ENCODE data around the gene IQUB. TPM values are rescaled to one million over a fixed set of nuclear protein-coding genes. Genes with fewer than 3 reads are reported as not detected.
A peak's percentile ranks its signal among the peaks of the same experiment; 100 is the strongest.

IQUB gene
- total RNA-seq, 6 experiments from 2014 or later = 0.05 to 0.19 (median 0.12) TPM; not detected in 3

GRCh38 chr7:123538897-123539296, 4.5 kb upstream of the IQUB start:
- H3K27me3 Mint-ChIP-seq (ENCODE audit: insufficient read depth) = no peaks in the 10 kb centered on the region
- peak overlapping the region; percentile 70 for H3K27ac Mint-ChIP-seq
- no peak overlapping the region for H3K4me3 Mint-ChIP-seq
- peaks cover 6% of the 10 kb centered on the region; the same call in 1 of the 2 replicates for H3K36me3 Mint-ChIP-seq (ENCODE audit: low read depth)
- TF ChIP-seq CTCF (IDR thresholded peaks at IDR 0.05) = no peak
- H3K4me1 Mint-ChIP-seq (ENCODE audit: low read depth) = peaks cover 36% of the 10 kb centered on the region
- no peaks in the 10 kb centered on the region for H3K9me3 Mint-ChIP-seq
- no peak for DNase-seq

GRCh38 chr7:123538189-123538714, 3.9 kb upstream of the IQUB start:
- no peak for TF ChIP-seq CTCF (IDR thresholded peaks at IDR 0.05)
- no peaks in the 10 kb centered on the region for H3K9me3 Mint-ChIP-seq
- H3K36me3 Mint-ChIP-seq (ENCODE audit: low read depth) = peaks cover 6% of the 10 kb centered on the region; the same call in 1 of the 2 replicates
- H3K27ac Mint-ChIP-seq = peak overlapping the region; percentile 70
- peak overlapping the region; percentile 48 for H3K4me3 Mint-ChIP-seq
- peaks cover 3% of the 10 kb centered on the region for H3K27me3 Mint-ChIP-seq (ENCODE audit: insufficient read depth)
- peaks cover 41% of the 10 kb centered on the region for H3K4me1 Mint-ChIP-seq (ENCODE audit: low read depth)
- DNase-seq = peak; percentile 82

GRCh38 chr7:123537026-123537642, 2.7 kb upstream of the IQUB start:
- H3K27me3 Mint-ChIP-seq (ENCODE audit: insufficient read depth) = peaks cover 10% of the 10 kb centered on the region
- TF ChIP-seq CTCF (IDR thresholded peaks at IDR 0.05) = peak; percentile 85
- peak; percentile 40 for DNase-seq
- no peak overlapping the region for H3K4me3 Mint-ChIP-seq
- H3K4me1 Mint-ChIP-seq (ENCODE audit: low read depth) = peaks cover 41% of the 10 kb centered on the region
- H3K27ac Mint-ChIP-seq = no peak overlapping the region
- H3K9me3 Mint-ChIP-seq = no peaks in the 10 kb centered on the region
- peaks cover 6% of the 10 kb centered on the region; the same call in 1 of the 2 replicates for H3K36me3 Mint-ChIP-seq (ENCODE audit: low read depth)

- DNase-seq = no peak
Measured at GRCh38 chr7:123535517-123535916, 1.1 kb upstream of the IQUB start.

GRCh38 chr7:123533929-123534382, 439 bp downstream of the IQUB start:
- H3K4me3 Mint-ChIP-seq = peak overlapping the region; percentile 96
- H3K9me3 Mint-ChIP-seq = no peaks in the 10 kb centered on the region
- no peak for DNase-seq
- no peak for TF ChIP-seq CTCF (IDR thresholded peaks at IDR 0.05)
- no peaks in the 10 kb centered on the region for H3K36me3 Mint-ChIP-seq (ENCODE audit: low read depth)
- peak overlapping the region; percentile 96 for H3K27ac Mint-ChIP-seq
- H3K4me1 Mint-ChIP-seq (ENCODE audit: low read depth) = peaks cover 34% of the 10 kb centered on the region
- H3K27me3 Mint-ChIP-seq (ENCODE audit: insufficient read depth) = peaks cover 13% of the 10 kb centered on the region

More at GRCh38 chr7:123535517-123535916, 1.1 kb upstream of the IQUB start:
- no peaks in the 10 kb centered on the region for H3K36me3 Mint-ChIP-seq (ENCODE audit: low read depth)
- H3K4me3 Mint-ChIP-seq = no peak overlapping the region; the same call in 1 of the 2 replicates
- peaks cover 41% of the 10 kb centered on the region for H3K4me1 Mint-ChIP-seq (ENCODE audit: low read depth)
- H3K9me3 Mint-ChIP-seq = no peaks in the 10 kb centered on the region
- no peak overlapping the region for H3K27ac Mint-ChIP-seq
- H3K27me3 Mint-ChIP-seq (ENCODE audit: insufficient read depth) = peaks cover 13% of the 10 kb centered on the region
- TF ChIP-seq CTCF (IDR thresholded peaks at IDR 0.05) = no peak
